Lung (tissue), 12 donors: ENCODE measurements around the gene RPL12. TPM values are rescaled to one million over a fixed set of nuclear protein-coding genes. Genes with fewer than 3 reads are reported as not detected.

Experiments
- ATAC-seq: fragments of 200-7000 bp; cut with Tn5 transposase; one replicate; pipeline ENCODE4 v1.9.1; 2020; ENCODE audit warnings: moderate number of reproducible peaks; ENCODE audit not compliant: insufficient read depth, low FRiP score
- DNase-seq, 3 donors: peaks; one replicate each; pipeline ENCODE4 v3.0.0-alpha.2; 2013 to 2017
- H3K27ac ChIP-seq, 2 donors: one replicate each; pipeline ENCODE4 v1.5.1; 2013; ENCODE audit warnings: mild to moderate bottlenecking in 2 of 2, moderate library complexity in 2 of 2, control low read depth in 1 of 2, inconsistent platforms in 1 of 2, low read depth in 1 of 2, low read length in 1 of 2
- H3K27me3 ChIP-seq, 3 donors: one replicate each; pipeline ENCODE4 v1.5.1; 2013; ENCODE audit warnings: low read length in 2 of 3; ENCODE audit not compliant: control insufficient read depth in 3 of 3, insufficient read depth in 3 of 3
- H3K36me3 ChIP-seq, 4 donors: one replicate each; pipeline ENCODE4 v1.5.1; 2013; ENCODE audit warnings: low read length in 4 of 4, mild to moderate bottlenecking in 1 of 4, moderate library complexity in 1 of 4; ENCODE audit not compliant: control insufficient read depth in 4 of 4, insufficient read depth in 4 of 4
- H3K4me1 ChIP-seq, 5 donors: one replicate each; pipeline ENCODE4 v1.5.1; 2013; ENCODE audit warnings: low read length in 5 of 5, mild to moderate bottlenecking in 2 of 5, moderate library complexity in 1 of 5; ENCODE audit not compliant: control insufficient read depth in 5 of 5, insufficient read depth in 5 of 5
- H3K4me3 ChIP-seq: one replicate; pipeline ENCODE4 v1.5.1; 2013; ENCODE audit warnings: mild to moderate bottlenecking, control low read depth, moderate library complexity
- H3K9ac ChIP-seq, 2 donors: one replicate each; pipeline ENCODE4 v1.5.1; 2013; ENCODE audit warnings: low read length in 2 of 2, control low read depth in 1 of 2; ENCODE audit not compliant: insufficient read depth in 1 of 2
- H3K9me3 ChIP-seq, 4 donors: one replicate each; pipeline ENCODE4 v1.5.1; 2013; ENCODE audit warnings: low read length in 3 of 4, mild to moderate bottlenecking in 1 of 4, moderate library complexity in 1 of 4; ENCODE audit not compliant: control insufficient read depth in 4 of 4, insufficient read depth in 3 of 4
- WGBS, 2 donors: extraction: QIAGEN DNeasy Blood & Tissue Kit; methylation state at CpG; one replicate each; pipeline ENCODE4 v1.1.7; 2013; 5-methylcytosine and 5-hydroxymethylcytosine counted together
- polyA plus RNA-seq, 2 donors: library from polyadenylated mRNA; stranded (reverse); fragments of 200-250 nt; gene quantifications; one replicate each; pipeline ENCODE4 v1.2.1, GENCODE V29; 2013
- total RNA-seq, 2 donors: library from RNA; depleted of rRNA in 1 of 2; stranded (reverse); fragments of >200 nt in 1 of 2; gene quantifications; one replicate each; pipeline ENCODE4 v1.2.1, GENCODE V29; 2014 to 2021
- TF ChIP-seq, protein P1 (sequence below): IDR thresholded peaks from 2 replicates; pipeline ENCODE4 v1.5.1; 2012; ENCODE audit warnings: mild to moderate bottlenecking; ENCODE audit errors: control extremely low read depth, extremely low read depth
- donor health status: control.
- donor health status: control.
- donor health status: Bipolar disorder and iron deficiency.
- donor health status: healthy.
- donor health status: DM: yes; HTN: yes; CAD: no.

RPL12 gene
- total and polyA plus RNA-seq, 4 donors = 768 to 5,137 (median 1,584) TPM

DNA sequence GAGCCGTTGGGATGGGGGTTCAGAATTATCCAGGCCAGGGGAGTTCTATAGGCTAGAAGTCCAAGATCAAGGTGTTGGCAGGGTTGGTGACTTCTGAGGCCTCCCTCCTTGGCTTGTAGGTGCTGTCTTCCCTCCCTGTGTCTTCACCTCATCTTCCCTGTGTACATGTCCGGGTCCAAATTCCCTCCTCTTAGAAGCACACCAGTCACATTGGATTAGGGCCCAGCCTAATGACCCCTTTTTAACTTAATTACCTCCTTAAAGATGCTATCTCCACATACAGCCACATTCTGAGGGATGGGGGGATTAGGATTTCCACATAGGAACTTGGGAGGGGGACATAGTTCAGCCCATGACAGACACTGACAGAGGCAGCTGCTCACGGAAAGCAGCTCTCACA lies 12.2 kb upstream of the RPL12 start:
- WGBS, 2 donors = 84 to 93% methylated on average over 3 of the region's 3 CpGs
- no peak overlapping the region for H3K9ac ChIP-seq
- ATAC-seq (no peak), DNase-seq (no peak)
- H3K4me1 ChIP-seq = no peaks in the 10 kb centered on the region
- no peak overlapping the region for H3K4me3 ChIP-seq
- peaks cover 5 to 58% (median 17%) of the 10 kb centered on the region in 4 donors for H3K36me3 ChIP-seq
- TF ChIP-seq, protein P1, sequence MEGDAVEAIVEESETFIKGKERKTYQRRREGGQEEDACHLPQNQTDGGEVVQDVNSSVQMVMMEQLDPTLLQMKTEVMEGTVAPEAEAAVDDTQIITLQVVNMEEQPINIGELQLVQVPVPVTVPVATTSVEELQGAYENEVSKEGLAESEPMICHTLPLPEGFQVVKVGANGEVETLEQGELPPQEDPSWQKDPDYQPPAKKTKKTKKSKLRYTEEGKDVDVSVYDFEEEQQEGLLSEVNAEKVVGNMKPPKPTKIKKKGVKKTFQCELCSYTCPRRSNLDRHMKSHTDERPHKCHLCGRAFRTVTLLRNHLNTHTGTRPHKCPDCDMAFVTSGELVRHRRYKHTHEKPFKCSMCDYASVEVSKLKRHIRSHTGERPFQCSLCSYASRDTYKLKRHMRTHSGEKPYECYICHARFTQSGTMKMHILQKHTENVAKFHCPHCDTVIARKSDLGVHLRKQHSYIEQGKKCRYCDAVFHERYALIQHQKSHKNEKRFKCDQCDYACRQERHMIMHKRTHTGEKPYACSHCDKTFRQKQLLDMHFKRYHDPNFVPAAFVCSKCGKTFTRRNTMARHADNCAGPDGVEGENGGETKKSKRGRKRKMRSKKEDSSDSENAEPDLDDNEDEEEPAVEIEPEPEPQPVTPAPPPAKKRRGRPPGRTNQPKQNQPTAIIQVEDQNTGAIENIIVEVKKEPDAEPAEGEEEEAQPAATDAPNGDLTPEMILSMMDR = no peak
- no peaks in the 10 kb centered on the region for H3K27me3 ChIP-seq
- H3K9me3 ChIP-seq = no peaks in the 10 kb centered on the region
- H3K27ac ChIP-seq = peak overlapping the region in 1 of 2 donors; percentile 24

DNA sequence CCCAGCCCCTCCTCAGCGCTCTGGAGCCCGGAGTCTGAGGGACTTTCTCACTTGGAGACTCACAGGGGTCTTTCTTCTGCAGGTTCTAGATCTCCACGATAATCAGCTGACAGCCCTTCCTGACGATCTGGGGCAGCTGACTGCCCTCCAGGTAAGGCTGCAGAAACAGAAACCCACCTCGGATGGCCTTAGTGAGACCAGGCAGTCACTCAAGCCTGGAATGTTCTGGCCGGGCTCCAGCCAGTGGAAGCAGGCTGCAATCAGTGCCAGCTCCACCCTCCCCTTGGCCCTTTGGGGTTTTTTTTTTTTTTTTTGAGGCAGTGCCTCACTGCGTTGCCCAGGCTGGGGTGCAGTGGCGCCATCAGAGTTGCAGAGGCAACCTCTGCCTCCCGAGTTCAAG lies 7.7 kb upstream of the RPL12 start:
- Histone ChIP-seq H3K27me3 (no peaks in the 10 kb centered on the region), H3K9ac (no peak overlapping the region), H3K4me3 (no peak overlapping the region), H3K4me1 (peaks cover 0 to 3% (median 0%) of the 10 kb centered on the region in 5 donors), H3K27ac (no peak overlapping the region), H3K9me3 (no peaks in the 10 kb centered on the region), H3K36me3 (peaks cover 5 to 51% (median 21%) of the 10 kb centered on the region in 4 donors)
- ATAC-seq = no peak
- TF ChIP-seq, protein P1 = no peak
- no peak for DNase-seq
- 67 to 83% methylated on average over 9 of the region's 9 CpGs for WGBS, 2 donors

DNA sequence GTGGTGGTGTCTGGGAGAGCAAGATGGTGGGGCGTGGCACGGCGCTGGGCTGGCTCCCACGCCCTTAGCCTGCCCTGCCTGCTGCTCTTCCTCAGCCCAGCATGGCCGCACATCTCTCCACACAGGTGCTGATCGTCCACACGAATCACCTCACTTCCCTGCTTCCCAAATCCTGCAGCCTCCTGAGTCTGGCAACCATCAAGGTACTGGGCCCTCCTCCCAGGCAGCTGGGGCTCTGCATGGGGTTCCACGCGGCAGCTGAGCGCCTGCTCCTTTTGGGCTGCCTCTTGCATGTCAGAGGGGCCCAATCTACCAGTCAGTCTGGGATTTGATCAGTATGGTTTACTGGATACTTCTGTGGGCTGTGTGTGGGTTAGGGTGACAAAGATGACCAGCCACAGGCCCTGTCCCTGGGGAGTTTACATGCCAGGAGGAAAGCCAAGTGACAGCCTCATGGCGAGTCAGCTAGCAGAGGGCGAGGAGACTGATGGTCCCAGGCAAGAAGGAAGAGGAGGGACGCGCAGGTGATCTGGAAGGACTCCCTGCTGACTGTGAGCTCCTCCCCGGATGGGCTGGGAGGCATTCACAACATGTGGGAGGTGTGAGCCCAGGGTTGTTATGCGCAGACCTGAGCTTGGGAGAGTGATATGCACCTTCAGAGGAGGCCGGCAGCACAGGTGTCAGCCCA lies 6.1 kb upstream of the RPL12 start:
- DNase-seq = no peak
- H3K27me3 ChIP-seq = no peaks in the 10 kb centered on the region
- H3K9ac ChIP-seq = no peak overlapping the region
- H3K4me1 ChIP-seq = peaks cover 0 to 7% (median 3%) of the 10 kb centered on the region in 5 donors
- H3K27ac ChIP-seq = no peak overlapping the region
- TF ChIP-seq, protein P1 = no peak
- H3K4me3 ChIP-seq = no peak overlapping the region
- ATAC-seq = no peak
- peaks cover 5 to 42% (median 16%) of the 10 kb centered on the region in 4 donors for H3K36me3 ChIP-seq
- H3K9me3 ChIP-seq = no peaks in the 10 kb centered on the region
- 90 to 91% methylated on average over 17 of the region's 17 CpGs for WGBS, 2 donors
